Muscle of back (tissue), 11 donors: ENCODE measurements around the gene NACC1. TPM values are rescaled to one million over a fixed set of nuclear protein-coding genes. Genes with fewer than 3 reads are reported as not detected.

ENCODE experiments used
- DNase-seq, 3 donors: peaks; one replicate each; pipeline versions ENCODE4 v3.0.0 to v3.0.0-alpha.2; 2013
- polyA plus RNA-seq, 10 donors: library from polyadenylated mRNA; unstranded; fragments of 120-200 nt; gene quantifications; one replicate each; pipeline ENCODE4 v1.2.1, GENCODE V29; 2013; ENCODE audit not compliant: insufficient read length in 10 of 10

Gene NACC1
- polyA plus RNA-seq, 10 donors = 13.4 to 23.2 (median 17.3) TPM

- peak in 2 of 3 donors; percentile 59 to 88 for DNase-seq
Observed at GRCh38 chr19:13098277-13099072, 19.6 kb upstream of the NACC1 start.

- DNase-seq = peak in 1 of 3 donors; percentile 79
Observed at GRCh38 chr19:13099073-13099999, 18.7 kb upstream of the NACC1 start.

GRCh38 chr19:13100031-13100588 is 18.0 kb upstream of the NACC1 start:
- DNase-seq = peak in 1 of 3 donors; percentile 50

GRCh38 chr19:13100841-13101589 is 17.0 kb upstream of the NACC1 start:
- peak in 1 of 3 donors; percentile 36 for DNase-seq

GRCh38 chr19:13101590-13102415 is 16.3 kb upstream of the NACC1 start:
- no peak for DNase-seq

GRCh38 chr19:13102416-13102665 is 15.7 kb upstream of the NACC1 start:
- DNase-seq = no peak

- DNase-seq = peak in 1 of 3 donors; percentile 83
Observed at GRCh38 chr19:13102666-13103580, 15.1 kb upstream of the NACC1 start, which contains the start of gene LYL1. Gene LYL1 (minus strand): TSS chr19:13102858. CDS start chr19:13101171, 1,687 bp downstream.

GRCh38 chr19:13103581-13104359 is 14.3 kb upstream of the NACC1 start:
- no peak for DNase-seq

GRCh38 chr19:13104360-13104847 is 13.7 kb upstream of the NACC1 start:
- peak in 1 of 3 donors; percentile 84 for DNase-seq

- peak in 1 of 3 donors; percentile 29 for DNase-seq
Observed at GRCh38 chr19:13104848-13105711, 13.0 kb upstream of the NACC1 start.

- DNase-seq = no peak
Observed at GRCh38 chr19:13109361-13110098, 8.5 kb upstream of the NACC1 start.

- DNase-seq = no peak
Observed at GRCh38 chr19:13110099-13110610, 7.9 kb upstream of the NACC1 start.

- no peak for DNase-seq
Observed at GRCh38 chr19:13112555-13112954, 5.5 kb upstream of the NACC1 start.

GRCh38 chr19:13115936-13116281 is 2.2 kb upstream of the NACC1 start:
- DNase-seq = no peak

- peak; percentile 92 to 96 (median 94) for DNase-seq
Observed at GRCh38 chr19:13116282-13117175, 1.5 kb upstream of the NACC1 start, which contains the start of gene TRMT1. Gene TRMT1 (minus strand): TSS chr19:13116740. CDS start chr19:13116399, 341 bp downstream.
